Measurements from ENCODE around the gene FARSB. TPM values are rescaled to one million over a fixed set of nuclear protein-coding genes. Genes with fewer than 3 reads are reported as not detected.

FARSB gene
- total RNA-seq, 1 experiment from 2014 or later: 50.7 TPM

GRCh38 chr2:222575618-222576017 lies 80.3 kb downstream of the FARSB start:
- CTCF ChIA-PET: no interaction called here
- H3K79me2 ChIP-seq (ENCODE audit: insufficient read depth, low read length): peaks cover 11% of the 10 kb centered on the region
- POLR2A ChIA-PET: no interaction called here
- BruUV-seq (replicated peaks): no TSS peak
- H3K36me3 ChIP-seq (ENCODE audit: control insufficient read depth in 1 of 2, insufficient read depth in 2 of 2, low read length in 2 of 2): peaks cover 6 to 9% of the 10 kb centered on the region in 2 experiments; a peak in 3 of 4 replicates
- H3K9me3 ChIP-seq (ENCODE audit: control insufficient read depth in 1 of 2, insufficient read depth in 1 of 2, low read depth in 1 of 2, low read length in 2 of 2): no peaks in the 10 kb centered on the region
- ATAC-seq: no peak
- no peaks in the 10 kb centered on the region for H4K20me1 ChIP-seq (ENCODE audit: insufficient read depth)
- no peak overlapping the region for H3K27ac ChIP-seq (ENCODE audit: low read depth, low read length)
- no peaks in the 10 kb centered on the region for H3K9me2 ChIP-seq (ENCODE audit: insufficient read depth)
- H3K9ac ChIP-seq (ENCODE audit: low read length): no peak overlapping the region
- peaks cover 3 to 8% of the 10 kb centered on the region in 2 experiments; a peak in 1 of 4 replicates for H3K4me1 ChIP-seq (ENCODE audit: control insufficient read depth in 1 of 2, insufficient read depth in 2 of 2, low read length in 2 of 2)
- no peak for DNase-seq (ENCODE audit: low read depth, low spot score)
- no peak overlapping the region for H3K4me2 ChIP-seq (ENCODE audit: low read length)
- no peak for TF ChIP-seq POLR2A (IDR thresholded peaks at IDR 0.05; ENCODE audit: borderline replicate concordance, extremely low read depth, insufficient read depth, insufficient read length)
- no peak for TF ChIP-seq MAX (IDR thresholded peaks at IDR 0.05)
- TF ChIP-seq EZH2phosphoT487 (IDR thresholded peaks at IDR 0.05; ENCODE audit: borderline replicate concordance): no peak
- TF ChIP-seq SRF (IDR thresholded peaks at IDR 0.05; ENCODE audit: low read depth): no peak
- no peak for TF ChIP-seq TCF7L2 (IDR thresholded peaks at IDR 0.05; ENCODE audit: borderline replicate concordance, extremely low read depth, insufficient read depth, insufficient read length)
- TF ChIP-seq POLR2AphosphoS5 (IDR thresholded peaks at IDR 0.05; ENCODE audit: low read depth, low read length): no peak
- TF ChIP-seq ZBTB33 (IDR thresholded peaks at IDR 0.05; ENCODE audit: extremely low read depth, insufficient replicate concordance, low read length): no peak
- no peak for TF ChIP-seq RAD21 (IDR thresholded peaks at IDR 0.05; ENCODE audit: low read depth)
- TF ChIP-seq EZH2 (IDR thresholded peaks at IDR 0.05): no peak
- TF ChIP-seq EGR1 (IDR thresholded peaks at IDR 0.05; ENCODE audit: low read depth): no peak
- TF ChIP-seq CEBPB (IDR thresholded peaks at IDR 0.05; ENCODE audit: low read depth): no peak
- TF ChIP-seq SIN3A (IDR thresholded peaks at IDR 0.05; ENCODE audit: low read depth): no peak
- TF ChIP-seq ELF1 (IDR thresholded peaks at IDR 0.05; ENCODE audit: borderline replicate concordance, low read depth): no peak
- TF ChIP-seq, protein P1, sequence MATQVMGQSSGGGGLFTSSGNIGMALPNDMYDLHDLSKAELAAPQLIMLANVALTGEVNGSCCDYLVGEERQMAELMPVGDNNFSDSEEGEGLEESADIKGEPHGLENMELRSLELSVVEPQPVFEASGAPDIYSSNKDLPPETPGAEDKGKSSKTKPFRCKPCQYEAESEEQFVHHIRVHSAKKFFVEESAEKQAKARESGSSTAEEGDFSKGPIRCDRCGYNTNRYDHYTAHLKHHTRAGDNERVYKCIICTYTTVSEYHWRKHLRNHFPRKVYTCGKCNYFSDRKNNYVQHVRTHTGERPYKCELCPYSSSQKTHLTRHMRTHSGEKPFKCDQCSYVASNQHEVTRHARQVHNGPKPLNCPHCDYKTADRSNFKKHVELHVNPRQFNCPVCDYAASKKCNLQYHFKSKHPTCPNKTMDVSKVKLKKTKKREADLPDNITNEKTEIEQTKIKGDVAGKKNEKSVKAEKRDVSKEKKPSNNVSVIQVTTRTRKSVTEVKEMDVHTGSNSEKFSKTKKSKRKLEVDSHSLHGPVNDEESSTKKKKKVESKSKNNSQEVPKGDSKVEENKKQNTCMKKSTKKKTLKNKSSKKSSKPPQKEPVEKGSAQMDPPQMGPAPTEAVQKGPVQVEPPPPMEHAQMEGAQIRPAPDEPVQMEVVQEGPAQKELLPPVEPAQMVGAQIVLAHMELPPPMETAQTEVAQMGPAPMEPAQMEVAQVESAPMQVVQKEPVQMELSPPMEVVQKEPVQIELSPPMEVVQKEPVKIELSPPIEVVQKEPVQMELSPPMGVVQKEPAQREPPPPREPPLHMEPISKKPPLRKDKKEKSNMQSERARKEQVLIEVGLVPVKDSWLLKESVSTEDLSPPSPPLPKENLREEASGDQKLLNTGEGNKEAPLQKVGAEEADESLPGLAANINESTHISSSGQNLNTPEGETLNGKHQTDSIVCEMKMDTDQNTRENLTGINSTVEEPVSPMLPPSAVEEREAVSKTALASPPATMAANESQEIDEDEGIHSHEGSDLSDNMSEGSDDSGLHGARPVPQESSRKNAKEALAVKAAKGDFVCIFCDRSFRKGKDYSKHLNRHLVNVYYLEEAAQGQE (IDR thresholded peaks at IDR 0.05; ENCODE audit: low read depth): no peak
- TF ChIP-seq YY1 (IDR thresholded peaks at IDR 0.05; ENCODE audit: extremely low read depth, insufficient replicate concordance, low read depth, low read length): no peak
- TF ChIP-seq ZFX (IDR thresholded peaks at IDR 0.05): no peak
- TF ChIP-seq FOSL1 (IDR thresholded peaks at IDR 0.05; ENCODE audit: low read depth): no peak
- no peak for TF ChIP-seq SP1 (IDR thresholded peaks at IDR 0.05; ENCODE audit: low read depth)
- H2AFZ ChIP-seq (ENCODE audit: low read depth, low read length, poor library complexity, severe bottlenecking): no peak overlapping the region
- H3K4me3 ChIP-seq (replicated peaks in 1 of 2; ENCODE audit: low read depth in 1 of 2, low read length in 2 of 2): no peak overlapping the region
- RAD21 ChIA-PET (ENCODE audit: low non-redundant PET in 1 of 2, low total read pairs in 2 of 2, uncharacterized antibody in 2 of 2, unreplicated experiment in 2 of 2): no interaction called here
- intact Hi-C loops (cut with micrococcal nuclease): no loop called here
- H3K27me3 ChIP-seq (ENCODE audit: insufficient read depth, low read length): no peaks in the 10 kb centered on the region
